Stimulated activated CD4-positive, alpha-beta T cell treated with anti-CD3 and anti-CD28 coated beads, Interleukin-1b, Interleukin-23, amount 100 ng/mL, for 1 hour (primary cell): ENCODE results near the gene C1orf35.
A peak's percentile ranks its signal among the peaks of the same experiment; 100 is the strongest.

Experiments
- DNase-seq, 2 donors: peaks; one replicate each; pipeline ENCODE4 v3.0.0-alpha.2; 2020; ENCODE audit warnings: low read depth in 2 of 2

C1orf35 gene

DNA sequence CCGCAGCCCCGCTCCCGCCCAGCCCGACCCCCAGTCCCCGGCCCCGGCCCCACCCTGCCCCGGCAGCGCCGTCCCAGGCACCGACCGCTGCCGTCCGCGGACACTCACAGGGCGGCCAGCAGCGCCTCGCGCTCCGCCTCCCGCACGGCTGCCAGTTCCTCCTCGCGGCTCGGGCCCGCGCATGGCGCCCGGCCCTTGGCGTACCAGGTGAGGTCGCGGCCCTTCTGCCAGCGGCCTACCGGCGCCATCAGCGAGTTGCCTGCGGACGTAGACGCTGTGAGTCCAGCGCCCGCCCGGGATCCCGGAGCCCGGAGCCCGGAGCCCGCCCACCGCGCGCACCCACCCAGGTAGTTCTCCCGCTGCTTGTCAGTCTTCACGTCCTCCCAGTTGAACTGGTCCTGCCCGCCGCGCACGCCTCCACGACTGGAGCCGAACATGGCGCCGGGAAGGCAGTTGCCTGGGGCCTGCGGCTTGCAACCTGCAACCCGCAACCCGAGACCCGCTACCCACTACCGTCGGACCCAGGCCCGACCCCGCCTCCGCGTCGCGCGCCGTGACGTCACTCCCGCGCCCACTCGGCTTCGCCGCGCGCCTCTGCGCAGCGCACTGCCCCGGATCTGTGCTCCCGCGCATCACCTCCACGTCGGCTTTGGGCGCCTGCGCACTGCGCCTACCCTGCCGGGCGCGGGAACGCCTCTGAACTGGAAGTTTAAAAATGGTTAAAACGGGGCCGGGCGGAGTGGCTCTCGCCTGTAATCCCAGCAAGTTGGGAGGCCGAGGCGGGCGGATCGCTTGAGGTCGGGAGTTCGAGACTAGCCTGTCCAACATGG, at the start of gene C1orf35:
C1orf35 (minus strand) TSS at position 535 of the 830 bp plus-strand sequence; CDS start at position 437, 98 bp downstream.
- DNase-seq: peak; percentile 79 to 89

DNA sequence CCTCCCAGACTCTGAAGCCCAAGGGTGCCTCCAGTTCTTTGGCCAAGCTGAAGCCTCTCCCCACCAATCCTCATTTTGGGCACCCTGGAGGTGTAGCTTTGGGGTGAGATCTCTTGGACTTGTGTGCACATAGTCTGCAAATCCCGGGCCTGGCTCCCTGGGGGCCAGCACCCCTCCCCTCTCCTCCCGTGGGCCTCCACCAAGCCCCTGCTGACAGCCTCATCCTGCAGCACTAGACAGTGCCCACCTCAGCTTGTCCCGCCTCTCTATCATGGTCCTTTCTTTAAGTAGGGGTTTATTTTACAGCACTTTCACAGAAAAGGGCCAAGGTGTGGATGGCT, 49.8 kb upstream of the C1orf35 start:
- no peak for DNase-seq

DNA sequence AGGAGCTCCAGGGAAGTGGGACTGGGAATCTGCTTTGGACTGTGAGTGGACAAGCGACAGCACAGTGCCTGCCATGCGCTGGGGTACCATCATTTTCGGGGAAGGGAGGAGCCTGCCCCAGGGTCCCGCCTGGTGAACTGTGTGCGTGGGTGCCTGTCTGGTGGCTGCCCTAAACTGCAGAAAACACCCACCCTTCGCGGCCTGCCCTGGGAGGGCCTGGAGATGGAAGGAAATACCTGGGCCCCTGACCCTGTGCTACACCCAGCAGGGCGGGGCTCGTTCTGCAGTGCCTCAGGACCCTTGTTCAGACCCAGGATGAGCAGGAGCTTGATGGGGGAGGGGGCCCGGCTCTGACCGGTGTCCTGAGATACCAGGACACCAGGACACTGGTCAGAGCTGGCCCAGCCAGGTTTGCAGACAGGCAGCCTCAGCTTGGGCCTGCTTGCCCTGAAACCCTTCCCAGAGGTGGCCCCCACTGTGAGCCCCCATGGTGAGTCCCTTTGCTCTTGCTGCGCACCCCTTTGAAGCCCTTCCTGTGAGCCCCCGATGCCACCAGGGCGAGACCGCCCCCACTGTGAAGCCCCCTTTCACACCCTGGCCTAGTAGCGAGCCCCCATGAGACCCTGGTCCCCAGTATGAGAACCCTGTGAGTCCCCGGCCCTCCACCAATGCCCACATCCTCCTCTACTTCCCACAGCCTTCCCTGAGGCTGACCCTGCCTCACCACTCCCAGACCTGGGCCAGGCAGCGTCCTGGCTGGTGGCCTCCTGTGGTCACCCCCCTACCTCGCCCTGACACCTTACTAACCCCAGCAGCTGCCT, 49.2 kb upstream of the C1orf35 start:
- DNase-seq: no peak

DNA sequence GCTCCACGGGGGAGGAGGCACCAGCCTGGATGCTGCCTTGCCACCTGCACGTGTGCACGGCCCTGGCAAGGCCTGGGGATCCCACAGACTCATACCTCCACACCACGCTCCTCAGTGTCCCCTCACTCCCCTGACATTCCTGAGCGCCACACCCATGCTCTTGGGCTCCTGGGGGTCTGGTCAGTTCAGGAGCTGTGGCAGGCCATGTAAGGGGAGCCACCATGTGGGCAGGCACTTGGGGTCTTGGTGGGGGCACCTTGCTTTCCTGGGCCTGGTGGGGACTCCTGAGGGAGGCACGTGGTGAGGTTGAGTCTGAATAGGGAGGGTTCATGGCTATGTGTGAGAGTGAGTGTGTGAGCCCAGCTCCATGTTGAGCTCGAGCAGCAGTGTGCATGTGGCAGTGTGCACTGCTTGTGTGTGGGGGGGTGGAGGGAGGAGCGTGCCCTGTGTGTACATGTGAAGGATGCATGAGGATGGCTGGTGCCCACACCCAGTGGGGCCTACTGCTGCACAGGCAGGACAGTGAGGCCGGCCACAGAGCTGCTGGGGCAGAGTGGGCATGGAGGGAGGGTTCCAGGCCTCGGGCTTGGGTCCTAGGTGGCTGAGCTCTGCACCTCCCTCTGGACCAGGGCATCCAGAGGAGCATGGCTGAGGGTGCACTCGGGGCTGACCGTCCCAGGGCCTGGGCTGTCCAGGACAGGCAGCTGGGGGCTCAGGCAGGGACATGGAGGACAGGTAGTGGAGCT, 48.2 kb upstream of the C1orf35 start:
- DNase-seq: no peak

DNA sequence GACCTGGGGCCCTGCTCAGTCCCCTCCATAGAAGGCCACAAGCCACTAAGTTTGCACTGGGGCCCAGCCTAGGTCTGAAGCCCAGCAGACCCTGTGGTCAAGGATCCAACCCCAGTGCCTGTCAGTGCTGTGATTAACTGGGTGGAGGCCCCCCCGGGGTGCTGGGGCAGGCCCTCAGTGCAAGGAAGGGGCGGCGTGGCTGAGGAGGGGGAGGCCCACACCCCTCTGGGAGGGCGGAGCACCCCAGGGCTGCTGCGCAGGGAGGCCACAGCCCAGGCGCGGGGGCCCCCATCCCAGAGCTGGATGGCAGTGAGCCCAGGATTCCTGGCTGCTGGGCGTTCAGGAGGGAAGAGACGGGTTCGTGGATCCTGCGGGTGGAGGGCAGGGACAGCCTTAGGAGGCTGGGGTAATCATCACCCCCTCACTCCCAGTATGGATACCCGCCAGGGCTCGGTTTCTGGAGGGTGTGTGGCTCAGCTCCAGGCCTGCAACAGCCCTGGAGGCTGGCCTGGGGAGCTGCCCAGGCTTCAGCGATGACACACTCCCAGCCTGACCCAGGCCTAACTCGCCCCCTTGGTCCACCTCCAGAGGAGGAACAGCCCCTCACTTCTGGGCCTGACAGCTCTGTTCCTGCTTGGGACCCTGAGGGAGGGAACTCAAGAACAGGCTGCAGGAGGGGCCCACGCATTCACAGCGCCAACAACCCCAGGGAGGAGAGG, 47.5 kb upstream of the C1orf35 start:
- DNase-seq: no peak

DNA sequence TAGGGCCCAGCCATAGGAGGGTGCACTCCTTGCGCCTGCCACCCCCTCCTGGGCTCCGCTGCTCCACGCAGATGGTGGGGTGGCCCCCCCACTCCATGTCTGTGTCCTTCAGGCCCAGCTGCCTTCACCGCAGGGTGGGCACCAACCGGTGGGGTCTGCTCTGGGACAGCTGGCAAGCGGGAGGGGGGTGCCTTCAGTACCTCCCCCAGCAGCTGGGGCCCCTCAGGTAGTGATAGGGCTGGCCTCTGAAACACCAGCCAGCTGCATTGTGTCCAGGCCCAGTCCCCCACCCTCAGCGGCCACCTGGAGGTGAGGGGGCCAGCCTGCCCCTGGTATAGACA, 47.0 kb upstream of the C1orf35 start:
- no peak for DNase-seq

DNA sequence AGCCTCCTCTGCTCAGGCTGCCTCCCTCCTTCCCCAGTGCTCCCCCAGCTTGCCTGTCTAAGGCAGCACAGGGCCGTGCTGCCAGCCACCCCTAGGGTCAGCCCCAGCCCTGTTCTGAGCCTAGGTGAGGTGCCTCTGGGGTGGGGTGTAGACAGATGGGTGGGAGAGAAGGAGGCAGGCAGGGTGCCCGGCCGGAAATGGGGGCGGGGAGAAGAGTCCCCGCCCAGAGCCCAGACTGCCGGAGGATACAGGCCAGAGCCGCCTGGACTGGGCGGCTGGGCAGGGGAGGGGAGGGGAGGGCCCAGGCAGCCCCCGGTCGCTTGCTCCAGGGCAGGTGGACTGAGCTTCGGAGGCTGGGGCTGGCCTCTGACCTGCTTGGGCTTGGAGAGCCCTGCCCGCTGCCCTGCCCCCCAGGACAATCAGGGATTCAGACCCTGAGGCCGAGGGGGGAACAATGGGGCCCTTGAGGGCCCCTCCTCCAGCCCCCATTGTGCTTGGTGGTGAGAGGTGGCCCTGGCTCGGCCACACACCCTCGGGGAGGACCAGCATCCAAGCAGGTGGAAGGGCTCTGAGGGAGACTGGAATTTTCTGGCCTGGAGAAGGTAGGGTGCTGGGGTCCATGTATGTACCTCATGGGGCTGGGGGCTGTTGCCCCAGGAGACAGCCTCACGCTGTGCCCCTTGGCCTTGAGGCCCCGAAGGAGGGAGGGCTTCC, 46.4 kb upstream of the C1orf35 start, which contains the start of gene GJC2:
GJC2 (plus strand) TSS at position 525 of the 714 bp plus-strand sequence. CDS start 7,829 bp downstream, outside the sequence.
- DNase-seq: no peak

DNA sequence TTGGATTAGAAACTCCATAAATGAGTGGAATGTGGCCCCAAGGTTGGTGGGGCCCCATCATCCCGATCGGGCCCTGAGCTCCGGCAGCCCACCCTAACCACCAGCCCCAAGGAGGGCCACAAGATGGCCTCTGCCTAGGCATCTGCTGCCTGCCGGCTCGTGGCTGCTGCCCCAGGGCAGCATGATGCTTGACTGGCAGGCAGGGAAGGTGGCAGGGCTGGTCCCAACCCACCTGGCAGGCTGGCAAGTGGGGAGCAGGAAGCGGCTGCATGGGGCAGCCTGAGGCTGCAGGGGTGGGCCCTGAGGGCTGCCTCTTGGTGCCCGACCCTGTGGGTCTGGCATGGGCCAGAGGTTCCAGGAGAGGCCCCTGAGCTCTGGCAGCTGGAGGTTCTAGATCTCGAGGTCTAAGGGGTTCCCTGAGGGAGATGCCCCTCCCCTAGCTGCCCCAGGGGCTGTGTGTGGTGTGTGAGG, 45.8 kb upstream of the C1orf35 start:
- DNase-seq: no peak

DNA sequence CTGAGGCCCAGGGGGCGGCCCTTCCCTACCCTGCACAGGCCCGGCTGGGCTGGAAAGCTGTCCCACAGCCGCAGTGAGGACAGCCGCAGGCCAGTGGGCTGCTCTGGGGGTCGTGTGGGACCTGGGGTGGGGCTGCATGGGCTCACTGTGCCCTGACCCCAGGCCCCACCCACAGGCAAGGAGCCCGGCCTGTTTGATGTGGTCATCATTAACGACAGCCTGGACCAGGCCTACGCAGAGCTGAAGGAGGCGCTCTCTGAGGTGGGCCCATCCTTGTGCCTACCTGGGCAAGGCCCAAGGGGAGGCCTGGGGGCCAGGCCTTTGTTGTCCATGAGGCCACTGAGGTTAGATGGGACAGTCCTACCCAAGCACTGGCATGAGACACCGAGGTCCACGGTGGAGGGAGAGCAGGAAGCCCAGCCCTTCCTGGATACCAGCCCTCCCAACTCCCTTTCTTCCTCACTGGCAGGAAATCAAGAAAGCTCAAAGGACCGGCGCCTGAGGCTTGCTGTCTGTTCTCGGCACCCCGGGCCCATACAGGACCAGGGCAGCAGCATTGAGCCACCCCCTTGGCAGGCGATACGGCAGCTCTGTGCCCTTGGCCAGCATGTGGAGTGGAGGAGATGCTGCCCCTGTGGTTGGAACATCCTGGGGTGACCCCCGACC, 45.2 kb upstream of the C1orf35 start:
- no peak for DNase-seq

DNA sequence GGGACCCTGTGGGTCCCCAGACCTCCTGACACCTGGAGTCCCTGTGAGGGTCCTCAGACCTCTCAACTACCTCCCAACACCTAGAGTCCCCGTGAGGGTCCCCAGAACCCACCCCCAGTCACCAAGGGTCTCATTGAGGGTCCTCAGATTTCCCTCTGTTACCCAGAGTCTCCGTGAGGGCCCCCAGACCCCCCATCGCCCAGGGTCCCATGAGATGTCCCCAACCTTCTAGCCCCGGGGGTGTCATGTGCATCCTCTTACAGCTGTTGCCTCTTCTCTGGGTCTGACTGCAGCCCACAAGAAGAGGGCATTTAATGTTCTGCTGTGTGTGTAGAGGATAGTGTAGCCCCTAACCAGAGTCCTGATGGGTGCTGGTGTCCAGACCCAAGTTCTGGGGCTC, 44.6 kb upstream of the C1orf35 start:
- no peak for DNase-seq

DNA sequence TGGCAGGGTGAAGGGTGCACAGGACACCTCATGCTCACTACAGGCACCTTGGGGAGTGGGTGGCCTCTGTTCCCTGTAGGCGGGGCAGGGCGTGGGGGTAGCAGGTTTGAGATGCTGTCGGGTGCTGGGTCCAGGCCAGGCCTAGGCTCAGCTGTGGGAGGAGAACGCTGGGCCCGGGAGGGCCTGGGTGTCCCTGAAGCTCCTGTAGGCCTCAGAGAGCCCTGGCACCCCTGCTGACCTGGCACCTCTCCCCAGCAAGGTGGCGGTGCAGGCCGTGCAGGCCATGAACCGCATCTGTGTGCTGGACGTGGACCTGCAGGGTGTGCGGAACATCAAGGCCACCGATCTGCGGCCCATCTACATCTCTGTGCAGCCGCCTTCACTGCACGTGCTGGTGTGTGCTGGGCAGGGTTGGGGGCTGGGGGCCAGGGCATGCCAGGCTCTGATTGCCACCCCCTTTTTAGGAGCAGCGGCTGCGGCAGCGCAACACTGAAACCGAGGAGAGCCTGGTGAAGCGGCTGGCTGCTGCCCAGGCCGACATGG, 44.1 kb upstream of the C1orf35 start:
- DNase-seq: no peak

DNA sequence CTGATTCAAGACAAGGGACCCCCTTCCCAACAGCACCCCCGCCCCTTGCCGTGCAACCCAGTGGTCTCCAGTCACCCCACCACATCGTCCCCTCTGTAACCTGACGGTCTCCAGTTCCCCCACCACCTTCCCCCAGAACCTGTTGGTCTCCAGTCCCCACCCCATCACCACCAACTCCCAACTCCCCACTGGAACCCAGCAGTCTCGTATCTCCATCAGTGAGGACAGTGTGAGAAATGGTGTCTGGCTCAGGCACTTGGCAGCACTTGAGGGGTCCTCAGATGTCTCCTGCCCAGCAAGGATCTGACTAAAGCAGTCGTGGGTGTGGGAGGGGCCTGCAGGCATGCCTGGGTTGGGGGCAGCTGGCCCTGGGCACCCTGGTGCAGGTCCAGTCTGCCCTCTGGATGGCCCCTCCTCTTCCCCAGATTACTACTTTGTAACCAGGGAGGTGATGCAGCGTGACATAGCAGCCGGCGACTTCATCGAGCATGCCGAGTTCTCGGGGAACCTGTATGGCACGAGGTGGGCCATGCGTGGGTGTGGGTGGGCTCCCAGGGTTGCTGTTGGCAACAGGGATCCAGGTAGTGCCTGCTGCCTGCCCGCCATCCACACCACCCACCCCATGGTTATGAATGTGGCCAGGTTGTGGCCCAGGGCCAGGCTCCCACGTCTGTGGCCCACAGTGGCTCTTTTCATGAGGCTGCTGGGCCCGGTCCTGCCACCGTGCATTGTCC, 43.5 kb upstream of the C1orf35 start:
- DNase-seq: no peak

DNA sequence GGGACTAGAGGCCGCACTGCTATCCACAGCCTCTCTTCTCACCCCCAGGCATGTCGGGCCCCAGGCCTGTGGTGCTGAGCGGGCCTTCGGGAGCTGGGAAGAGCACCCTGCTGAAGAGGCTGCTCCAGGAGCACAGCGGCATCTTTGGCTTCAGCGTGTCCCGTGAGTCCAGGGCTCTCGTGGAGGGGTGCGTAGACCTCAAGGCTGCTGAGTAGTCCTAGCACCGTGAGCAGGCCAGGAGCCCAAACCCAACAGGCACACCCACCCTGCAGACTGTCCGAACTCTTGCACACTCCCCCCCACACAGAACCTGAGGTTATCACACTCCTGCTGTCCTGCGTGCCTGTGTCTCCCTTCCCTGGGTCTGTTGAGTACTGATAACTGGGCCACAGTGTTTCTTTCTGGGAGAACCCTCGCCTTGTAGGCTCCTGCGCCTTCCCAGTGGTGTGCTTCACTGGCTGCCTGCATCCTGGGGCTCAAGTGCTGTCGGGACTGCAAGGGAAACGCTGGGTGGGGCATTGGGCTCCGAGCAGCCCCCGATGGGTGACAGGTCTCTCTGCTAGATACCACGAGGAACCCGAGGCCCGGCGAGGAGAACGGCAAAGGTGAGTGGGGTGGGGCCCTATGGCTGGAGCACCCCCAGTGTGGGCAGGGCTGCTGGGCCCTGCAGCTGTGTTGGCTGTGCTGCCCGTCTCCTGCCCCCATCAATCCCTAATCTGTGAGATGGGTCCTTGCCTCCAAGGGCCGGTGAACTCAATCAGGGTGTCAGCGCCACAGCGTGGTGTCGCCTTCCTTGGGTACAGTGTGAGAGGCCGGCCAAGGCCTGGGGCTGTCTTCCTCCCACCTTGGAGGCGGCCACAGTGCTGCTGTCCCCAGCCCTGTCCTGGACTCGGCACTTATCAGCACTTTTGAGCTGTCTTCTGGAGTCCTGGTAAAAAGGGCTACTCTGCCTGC, 42.6 kb upstream of the C1orf35 start:
- no peak for DNase-seq

DNA sequence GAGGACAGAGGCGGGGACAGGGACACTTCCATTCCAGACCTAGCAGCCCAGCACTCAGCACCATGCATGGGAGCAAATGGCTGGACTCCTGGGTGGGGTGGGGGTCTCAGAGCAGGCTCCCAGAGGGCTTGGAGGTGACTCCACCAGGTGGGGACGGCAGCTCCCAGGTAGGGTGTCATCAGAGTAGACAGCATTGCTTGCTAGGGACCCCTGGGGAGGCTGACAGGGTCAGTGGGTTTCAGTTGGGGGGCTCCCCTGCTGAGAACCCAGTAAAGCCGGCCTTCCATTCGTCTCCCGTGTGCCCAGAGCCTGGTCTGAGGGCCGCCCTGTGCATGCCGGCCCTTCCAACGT, 41.8 kb upstream of the C1orf35 start:
- no peak for DNase-seq

DNA sequence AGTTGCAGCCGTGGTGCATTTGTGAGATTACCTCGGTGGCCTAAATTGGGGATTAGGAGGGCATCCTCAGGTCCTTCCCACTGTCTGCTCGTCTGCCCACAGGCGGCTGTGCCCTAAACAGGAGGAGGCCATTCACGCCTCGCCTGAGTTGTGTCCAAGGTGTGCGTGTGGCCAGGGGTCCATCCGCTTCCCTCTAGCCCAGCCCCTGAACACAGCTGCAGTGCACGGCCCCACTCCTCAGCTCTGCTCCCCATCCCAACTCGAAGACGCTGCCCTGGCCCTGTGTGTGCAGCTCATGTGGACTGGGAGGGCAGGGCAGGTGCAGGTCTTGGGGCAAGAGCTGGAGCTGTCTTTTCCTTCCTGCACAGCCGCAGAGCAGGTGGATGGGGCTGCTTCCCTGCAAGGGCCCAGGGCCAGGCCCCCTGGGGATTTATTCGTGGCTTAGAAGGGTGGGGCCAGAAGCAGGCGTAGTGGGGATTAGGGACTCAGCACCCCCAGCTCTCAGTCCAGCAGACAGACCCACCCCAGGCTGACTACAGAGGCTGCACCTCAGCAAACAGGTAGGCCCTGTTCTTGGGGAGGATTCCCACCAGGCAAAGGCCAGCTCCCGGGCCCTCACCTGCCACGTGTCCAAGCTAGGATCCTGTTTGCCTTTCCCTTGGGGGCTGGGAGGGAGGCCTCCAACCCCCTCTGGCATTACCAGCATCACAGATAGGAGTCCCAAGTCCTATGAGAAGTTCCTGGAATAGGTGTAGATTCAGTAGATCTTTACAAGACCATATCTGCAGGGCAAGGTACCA, 41.3 kb upstream of the C1orf35 start:
- DNase-seq: no peak

DNA sequence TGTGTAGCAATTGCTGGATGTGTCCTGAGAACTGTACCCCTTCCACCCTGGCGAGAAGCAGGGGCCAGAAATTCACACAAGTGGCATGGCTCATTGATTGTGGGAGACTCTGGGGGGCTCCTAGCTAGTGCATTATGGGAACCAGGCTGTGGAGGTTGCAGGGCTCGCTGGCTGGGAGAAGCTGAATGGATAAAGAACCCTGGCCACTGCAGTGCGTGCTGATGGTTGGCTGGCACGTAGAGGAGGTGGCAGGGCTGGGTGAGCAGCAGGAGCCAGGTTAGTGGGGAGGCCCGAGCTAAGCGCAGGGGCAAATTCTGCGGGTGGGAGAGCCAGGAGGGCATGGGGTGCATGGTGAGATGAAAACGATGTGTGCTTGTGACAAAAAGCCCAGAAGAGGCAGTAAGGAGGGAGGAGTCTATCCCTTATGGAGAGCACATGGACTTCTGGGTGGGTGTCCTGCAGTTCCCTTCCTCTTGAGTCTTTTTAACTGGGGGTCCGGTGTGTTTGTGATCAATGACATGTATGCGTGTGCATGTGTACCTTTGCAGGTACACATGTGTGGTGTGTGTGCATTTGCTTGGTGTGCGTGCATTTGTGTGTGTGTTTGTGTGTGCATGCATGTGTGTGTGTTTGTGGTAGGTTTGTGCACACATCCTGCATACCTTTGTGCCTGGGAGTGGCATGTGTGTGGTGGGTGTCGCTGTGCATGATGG, 40.5 kb upstream of the C1orf35 start:
- DNase-seq: no peak

DNA sequence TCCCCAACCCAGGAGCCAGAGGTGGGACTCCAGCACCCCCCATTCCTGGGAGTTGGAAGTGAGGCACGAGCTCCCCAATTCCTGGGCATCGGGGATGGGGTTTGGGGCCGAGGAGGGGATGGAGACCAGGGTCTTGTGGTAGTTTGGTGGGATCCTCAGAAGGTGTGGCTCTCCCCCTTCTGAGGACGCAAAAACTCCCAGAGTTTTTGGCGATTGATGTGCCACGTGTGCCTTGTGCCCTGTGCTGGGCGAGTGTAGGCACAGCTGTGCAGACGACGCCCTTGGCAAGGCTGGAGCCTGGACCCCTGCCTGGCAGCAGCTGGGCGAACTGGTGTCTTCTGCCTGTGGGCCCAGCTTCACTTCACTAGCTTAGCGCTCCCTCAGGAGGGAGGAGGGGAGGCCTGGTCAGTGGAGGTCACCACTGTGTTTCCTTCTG, 39.6 kb upstream of the C1orf35 start:
- DNase-seq: no peak
